Jurkat, Clone E6-1 (cell line): Measurements from ENCODE around the gene PRKCD.

ENCODE experiments used
- DNase-seq: peaks from one replicate; pipeline ENCODE4 v3.0.0-alpha.2; 2011; ENCODE audit warnings: low read depth, low spot score
- H3K4me3 ChIP-seq: 2 replicates; pipeline ENCODE4 v1.5.1; 2011; ENCODE audit warnings: mild to moderate bottlenecking, low read length, control low read depth, moderate library complexity

PRKCD gene

DNA sequence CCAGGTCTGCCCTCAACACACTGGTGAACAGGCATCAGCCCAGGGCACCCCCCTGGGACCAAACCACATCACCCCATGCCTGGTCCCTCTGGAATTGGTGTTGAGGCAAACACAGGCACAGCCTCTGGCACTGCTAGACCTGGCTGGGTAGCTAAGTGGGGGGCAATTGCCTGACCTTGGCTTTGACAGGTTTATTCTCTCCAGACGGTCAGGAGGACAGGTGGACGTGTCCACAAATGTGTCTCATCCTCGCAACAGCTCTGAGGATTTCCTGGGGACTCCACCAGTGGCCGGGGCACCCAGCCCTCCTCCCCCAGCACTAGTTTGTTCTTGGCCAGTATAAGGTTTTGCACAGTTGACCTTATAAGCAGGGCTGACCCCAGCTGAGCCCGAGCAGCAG lies 63.5 kb downstream of the PRKCD start:
- no peak overlapping the region for H3K4me3 ChIP-seq
- no peak for DNase-seq

DNA sequence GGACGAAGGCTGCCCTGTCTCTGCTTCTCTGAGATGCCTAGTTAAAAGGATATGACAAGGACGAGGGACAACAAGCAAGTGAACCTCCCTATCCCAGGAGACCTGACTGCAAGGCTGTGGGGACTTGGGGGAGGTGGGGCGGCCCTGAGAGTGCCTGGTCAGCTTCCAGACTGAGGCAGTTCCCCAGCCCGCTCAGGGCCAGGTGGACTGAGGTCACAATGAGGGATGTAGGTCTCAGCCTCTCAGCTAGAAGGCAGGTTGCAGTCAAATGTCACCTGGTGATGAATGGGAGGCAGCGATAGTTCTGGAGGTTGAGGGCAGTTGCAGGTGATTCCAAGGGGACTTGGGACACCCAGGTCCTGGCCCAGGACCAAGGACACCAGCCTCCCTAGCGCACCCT lies 64.2 kb downstream of the PRKCD start:
- DNase-seq: no peak
- no peak overlapping the region for H3K4me3 ChIP-seq

DNA sequence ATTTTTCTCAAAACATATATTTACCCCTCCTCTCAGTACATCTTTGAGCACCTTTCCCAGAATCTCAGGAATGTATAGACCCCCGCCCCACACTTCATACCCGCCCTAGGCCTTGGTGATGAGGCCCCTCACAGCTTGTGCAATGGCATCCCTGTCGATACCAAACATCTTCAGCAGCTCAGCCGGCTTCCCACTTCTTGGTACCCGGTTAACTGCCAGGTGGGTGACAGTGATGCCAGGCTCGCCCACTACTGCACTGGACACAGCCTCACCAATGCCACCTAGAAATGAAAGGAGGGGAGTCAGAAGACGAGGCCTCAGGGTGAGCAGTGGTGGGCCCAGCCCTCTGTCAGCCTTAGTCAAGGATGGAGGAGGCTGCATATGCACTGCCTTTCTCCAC lies 64.6 kb downstream of the PRKCD start:
- DNase-seq: no peak

DNA sequence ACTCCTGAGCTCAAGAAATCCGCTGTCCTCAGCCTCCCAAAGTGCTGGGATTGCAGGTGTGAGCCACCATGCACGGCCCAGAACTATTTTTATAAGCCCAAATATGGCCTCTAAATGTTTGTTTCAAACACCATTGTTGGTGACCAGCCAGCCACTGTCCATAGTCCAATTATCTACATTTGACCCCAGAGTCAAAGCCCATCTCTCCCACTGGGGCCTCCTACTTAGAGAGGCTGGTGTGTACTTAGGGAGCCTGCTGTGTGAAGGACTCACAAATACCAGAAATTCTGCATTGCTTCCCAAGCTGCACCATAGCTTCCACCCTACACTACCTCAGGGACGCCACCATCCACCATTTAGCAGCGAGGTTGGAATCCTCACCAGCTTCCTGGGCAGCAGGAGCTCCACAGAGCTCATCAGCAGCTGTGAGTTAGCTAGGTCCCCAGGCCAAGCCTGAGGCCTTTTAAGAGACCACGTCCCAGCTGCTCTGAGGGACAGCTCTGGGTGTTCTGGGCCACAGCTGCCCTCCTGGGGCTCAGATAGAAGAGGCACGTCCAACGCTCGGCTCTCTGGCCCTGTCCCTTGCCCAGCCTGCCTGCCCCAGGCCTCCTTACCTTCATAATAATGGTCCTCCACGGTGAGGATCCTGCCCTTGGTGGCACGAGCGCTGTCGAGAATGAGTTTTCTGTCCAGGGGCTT lies 65.3 kb downstream of the PRKCD start:
- H3K4me3 ChIP-seq: no peak overlapping the region
- no peak for DNase-seq

More for the DNA sequence above, 64.6 kb downstream of the PRKCD start:
- no peak overlapping the region for H3K4me3 ChIP-seq

DNA sequence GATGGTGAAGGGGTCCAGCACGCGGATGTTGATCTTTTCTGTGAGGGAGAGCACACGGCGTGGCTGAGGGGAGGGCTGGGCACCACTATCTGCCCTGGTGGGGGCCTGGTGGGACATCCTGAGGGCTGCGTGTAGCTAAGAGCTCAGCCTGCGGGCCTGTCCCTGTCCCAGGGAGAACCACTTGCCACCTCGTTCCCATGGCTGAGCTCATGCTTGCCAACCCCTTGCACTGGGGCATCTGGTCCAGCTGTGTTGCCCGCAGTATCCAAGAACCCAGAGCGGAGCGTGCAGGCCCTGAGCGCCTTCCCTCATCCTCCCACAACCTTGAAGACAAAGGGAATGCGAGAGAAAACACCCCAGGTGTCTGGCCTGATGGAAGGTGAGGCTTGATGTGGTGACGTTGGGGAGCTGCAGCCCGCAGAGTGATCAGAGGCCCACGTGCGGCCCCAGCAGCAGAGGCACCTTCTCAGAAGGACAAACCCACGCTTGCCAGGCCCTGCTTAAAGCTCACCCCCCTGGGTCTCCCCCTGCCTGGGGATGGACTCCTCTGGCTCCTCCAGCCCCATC lies 65.9 kb downstream of the PRKCD start:
- no peak overlapping the region for H3K4me3 ChIP-seq

DNA sequence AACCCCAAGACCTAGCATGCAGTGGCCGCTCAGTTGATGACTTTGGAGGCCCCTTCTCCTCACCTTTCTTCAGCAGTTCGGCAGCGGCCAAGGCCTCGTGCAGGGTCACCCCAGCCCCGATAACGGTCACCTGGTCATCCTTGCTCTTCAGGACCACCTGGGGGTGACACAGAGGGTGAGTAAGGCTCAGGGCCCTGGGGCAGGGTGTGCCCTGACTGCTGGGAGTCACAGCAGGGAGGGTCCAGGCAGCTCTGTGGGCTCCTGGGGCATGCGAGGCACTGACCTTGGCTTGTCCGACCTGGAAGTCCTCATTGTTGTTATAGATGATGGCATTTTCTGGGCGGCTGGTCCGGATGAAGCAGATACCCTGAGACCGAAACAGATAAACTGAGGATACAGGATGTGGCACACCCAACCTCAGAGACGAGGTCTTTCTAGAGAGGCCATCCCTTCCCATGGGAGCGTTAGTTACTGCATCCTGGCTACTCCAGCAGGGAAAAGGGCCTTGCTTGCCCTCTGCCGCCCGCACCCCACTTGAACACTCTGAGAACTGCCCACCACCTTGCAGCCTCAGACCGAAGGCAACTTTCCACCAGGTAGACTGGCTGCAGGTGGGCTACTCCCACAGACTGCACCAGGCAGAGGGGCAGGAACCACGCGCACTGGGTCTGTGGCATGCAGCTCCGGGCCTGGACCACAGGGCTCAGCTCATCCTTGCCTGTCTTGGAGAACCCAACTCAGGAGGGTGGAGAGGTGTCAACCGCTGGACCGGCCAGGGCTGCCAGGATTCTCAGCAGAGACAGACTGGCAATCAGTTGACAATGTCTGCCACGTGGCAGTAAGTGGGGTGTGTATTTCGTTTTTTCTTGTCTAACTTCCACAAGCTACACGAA lies 67.2 kb downstream of the PRKCD start:
- DNase-seq: no peak
- no peak overlapping the region for H3K4me3 ChIP-seq

More for the DNA sequence above, 65.9 kb downstream of the PRKCD start:
- DNase-seq: no peak

DNA sequence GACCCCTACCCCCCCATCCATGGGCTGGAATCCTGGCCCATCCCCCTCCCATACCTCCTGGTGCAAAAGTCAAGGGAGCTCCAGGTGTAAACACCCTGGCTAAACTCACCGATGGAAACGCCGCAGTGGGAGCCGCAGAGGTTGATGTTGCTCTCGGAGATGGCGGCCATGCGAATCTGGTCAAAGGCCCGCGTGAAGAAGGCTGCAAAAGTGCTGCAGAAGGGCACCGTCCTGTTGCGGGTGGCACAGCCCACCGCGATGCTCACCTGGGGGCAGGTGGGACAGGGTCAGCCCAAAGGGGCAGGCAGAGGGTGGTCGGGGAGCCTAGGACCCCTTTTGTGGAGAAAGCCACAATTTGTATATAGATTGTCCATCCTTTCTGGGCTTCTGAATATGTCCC lies 68.2 kb downstream of the PRKCD start:
- DNase-seq: no peak
- H3K4me3 ChIP-seq: no peak overlapping the region

DNA sequence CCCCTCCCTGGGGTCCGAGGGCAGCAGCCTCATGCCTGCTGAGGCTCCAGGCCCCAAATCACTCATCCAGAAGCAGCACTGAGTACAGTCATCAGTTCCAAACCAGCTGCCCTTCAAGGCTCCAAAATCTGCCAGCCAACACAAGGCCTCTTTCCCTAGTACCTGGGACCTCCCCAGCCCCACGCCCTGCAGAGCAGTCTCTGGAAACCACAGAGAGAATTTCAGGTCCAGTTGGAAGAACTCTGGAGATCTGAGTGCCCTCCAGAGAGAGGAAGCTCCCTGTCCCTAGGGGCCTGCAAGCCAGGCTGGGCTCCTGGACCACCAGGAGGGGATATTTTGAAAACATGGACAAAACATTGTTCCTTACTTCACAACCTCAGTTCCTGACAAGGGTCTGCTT lies 68.6 kb downstream of the PRKCD start:
- no peak for DNase-seq
- no peak overlapping the region for H3K4me3 ChIP-seq

DNA sequence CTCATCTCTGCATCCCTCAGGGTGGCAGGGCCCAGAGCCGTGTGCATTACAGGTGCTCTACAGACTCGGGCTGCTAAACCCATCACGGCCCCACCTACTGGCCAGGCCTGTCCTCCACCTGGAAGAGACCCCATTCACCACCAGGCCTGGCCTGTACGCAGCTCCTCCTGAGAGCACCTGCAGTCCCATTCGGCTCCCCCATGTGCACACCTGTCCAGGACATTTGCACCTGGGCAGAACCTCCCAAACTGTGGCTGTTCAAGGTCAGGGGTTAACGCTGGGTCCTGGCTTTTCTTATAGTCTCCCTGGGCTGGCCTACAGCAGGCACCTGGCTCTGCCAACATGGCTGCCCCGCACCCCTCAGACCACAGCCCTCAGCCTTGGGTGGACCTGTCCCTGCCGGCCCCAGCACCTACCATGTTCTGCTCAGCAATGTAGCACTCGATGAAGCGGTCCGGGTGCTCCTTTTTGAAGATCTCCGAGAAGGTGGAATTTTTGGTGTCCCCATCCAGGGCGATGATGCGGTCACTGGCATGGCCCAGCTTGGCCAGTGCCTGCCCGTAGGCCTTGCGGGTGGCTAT lies 69.1 kb downstream of the PRKCD start:
- DNase-seq: no peak
- H3K4me3 ChIP-seq: no peak overlapping the region

DNA sequence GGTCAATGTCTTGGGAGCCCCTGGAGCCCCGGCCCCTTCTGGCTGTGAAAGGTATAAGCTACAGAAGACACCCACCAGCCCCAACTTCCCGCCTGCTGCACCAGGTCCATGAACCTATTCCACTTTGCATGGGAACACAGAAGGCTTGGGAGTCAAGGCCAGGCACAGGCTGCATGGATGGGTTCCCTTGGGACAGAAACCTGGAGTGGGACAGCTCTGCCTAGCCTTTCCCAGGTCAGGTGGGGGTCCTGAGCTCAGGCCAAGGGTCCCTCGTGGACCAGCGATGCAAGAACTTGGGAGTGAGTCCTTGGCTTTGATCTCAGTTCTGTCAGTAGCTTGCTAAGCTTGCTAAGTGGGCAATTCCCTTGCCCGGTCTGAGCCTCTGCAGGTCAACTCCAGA lies 69.8 kb downstream of the PRKCD start:
- no peak overlapping the region for H3K4me3 ChIP-seq

DNA sequence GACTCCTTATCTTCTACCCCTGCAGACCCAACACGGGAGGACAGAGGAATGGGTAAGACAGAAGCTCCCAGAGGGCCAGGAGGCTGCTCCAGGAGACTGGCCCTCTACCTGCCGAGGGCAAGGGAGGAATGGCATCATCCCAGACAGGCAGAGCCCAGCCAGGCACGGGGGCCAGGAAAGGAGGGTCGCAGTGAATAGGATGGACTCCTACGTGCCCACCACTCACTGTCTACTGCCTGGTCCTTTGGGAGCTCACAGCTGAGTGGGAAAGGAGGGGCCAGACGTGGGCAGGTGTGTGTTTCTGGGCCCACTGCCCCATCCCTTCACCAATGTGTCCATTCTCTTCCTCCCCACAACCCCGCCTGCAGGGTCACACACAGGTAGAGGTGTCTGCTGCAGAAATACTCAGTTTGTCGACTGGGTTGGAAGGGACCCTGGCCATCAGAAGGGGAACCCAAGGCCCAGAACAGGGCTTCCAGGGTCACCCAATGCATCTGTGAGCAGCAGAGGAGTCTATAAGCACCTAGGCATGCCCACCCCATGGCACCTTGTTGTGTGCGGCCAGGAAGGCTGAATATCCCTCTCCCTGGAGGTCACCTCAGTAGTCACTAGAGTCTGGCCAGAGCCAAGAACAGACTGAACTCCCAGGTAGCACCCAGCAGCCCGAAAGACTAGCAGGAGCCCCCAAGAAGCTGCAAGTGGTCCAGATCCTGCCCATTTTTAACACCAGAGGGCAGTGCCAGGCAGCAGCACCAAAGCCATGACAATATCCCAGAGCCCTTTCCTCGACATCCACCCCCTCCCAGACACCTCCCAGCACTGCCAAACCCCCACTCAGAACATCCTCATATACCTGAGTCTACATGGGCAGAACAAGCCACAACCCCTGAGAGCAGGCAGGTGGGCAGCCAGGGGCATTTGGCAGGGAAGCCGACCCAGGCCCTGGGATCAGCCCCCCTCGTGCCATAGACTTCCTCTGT lies 70.8 kb downstream of the PRKCD start:
- H3K4me3 ChIP-seq: no peak overlapping the region
- DNase-seq: no peak

More for the DNA sequence above, 69.8 kb downstream of the PRKCD start:
- no peak for DNase-seq

DNA sequence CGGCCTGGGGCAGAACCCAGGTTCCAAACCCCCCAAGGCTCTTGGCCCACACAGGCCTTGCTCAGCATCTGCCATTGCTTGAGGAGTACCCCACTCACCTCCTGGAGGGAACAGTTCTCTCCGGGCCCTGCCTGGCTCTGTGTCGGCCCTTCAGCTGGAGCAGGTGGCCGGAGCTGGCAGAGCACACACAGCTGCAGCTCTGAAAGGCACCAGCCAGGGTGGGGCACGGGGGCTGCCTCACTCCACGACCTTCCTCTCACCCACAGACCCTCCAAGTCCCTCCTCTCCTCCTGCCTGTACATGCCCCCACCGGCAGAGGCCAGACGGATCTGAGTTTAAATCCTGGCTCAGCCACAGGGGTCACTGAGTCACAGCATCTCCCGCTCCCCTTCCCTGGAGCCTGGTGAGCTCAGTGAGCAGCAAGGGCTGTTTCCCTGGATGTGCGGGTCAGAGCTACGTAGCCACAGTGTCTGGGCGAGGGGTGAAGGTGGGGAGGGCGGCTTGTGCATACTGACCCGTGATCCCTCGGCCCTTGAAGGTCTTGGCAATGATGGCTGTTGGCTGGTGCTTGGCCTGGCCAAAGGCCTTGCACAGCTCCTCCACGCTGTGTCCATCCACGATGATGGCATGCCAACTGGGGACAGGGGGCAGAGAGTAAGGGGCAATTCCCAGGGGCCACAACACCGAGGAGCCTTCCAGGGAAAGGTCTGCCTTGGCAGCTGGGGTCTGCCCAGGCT lies 71.8 kb downstream of the PRKCD start:
- H3K4me3 ChIP-seq: no peak overlapping the region
- DNase-seq: no peak

DNA sequence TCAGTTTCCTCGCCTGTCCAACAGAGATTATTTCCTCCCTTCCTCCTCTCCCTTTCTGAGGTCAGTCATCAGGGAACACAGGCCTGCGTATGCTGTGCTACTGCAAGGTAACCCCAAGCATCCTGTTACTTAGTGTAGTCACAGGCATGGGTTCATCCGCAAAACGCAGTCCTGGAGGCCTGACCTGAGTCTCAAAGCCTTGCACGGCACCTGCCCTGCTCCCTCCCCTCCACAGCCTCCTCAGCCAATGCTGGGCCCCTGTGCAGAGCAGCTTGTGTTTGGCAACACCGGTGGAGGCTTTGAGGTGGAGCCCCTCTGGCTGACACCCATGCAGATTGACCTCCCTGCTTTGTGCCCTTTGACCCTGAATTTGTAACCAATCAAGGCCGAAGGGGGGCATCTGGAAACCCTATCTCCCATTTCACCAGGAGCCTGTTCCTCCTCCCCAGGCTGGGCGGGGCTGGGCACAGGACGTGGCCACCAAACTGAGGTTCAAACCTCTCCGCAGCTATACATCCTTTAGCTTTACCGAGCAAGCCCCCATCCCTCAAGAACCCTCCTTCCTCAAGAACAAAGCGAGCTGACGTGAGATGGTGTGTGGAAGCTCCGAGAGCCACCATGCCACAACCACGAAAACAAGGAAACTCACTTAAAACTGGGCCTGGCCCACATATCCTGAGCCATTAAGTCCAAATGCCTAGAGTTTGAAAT lies 73.3 kb downstream of the PRKCD start:
- peak; percentile 61 for DNase-seq
- no peak overlapping the region for H3K4me3 ChIP-seq

DNA sequence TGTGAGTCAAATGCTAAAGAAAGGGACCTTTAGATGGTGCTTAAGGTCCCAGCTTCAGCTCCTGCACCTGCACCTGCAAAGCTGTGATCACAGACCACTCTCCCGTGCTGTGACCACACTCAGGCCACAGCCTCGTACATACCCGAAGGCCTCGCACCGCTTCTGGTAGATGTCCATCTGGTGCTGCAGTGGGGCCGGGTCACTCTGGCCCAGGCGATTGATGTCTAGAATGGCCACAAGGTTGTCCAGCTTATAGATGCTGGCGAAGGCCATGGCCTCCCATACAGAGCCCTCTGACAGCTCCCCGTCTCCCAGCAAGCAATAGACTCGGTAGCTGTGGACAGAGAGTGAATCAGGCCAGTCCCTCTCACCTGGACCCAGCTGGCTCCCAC lies 73.8 kb downstream of the PRKCD start:
- H3K4me3 ChIP-seq: no peak overlapping the region
- DNase-seq: no peak

DNA sequence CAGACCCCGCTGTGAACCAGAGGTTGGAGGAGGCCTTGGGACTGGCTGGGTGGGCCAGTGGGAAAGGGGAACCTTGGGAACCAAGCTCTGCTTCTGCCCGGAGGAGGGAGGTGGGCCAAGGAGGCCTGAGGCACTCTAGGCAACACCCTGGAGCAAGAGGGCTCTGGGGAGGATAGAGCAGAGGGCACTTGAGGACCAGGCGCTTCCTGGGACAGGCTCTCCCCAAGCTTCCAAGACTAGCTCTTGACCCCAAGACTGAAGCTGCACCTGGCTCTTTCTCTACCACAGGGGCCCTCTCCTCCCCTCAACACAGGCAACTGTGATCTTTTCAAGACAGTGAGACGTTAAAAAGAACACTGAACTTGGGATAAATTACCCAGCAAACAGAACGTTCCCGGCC lies 74.5 kb downstream of the PRKCD start:
- H3K4me3 ChIP-seq: no peak overlapping the region
- no peak for DNase-seq

DNA sequence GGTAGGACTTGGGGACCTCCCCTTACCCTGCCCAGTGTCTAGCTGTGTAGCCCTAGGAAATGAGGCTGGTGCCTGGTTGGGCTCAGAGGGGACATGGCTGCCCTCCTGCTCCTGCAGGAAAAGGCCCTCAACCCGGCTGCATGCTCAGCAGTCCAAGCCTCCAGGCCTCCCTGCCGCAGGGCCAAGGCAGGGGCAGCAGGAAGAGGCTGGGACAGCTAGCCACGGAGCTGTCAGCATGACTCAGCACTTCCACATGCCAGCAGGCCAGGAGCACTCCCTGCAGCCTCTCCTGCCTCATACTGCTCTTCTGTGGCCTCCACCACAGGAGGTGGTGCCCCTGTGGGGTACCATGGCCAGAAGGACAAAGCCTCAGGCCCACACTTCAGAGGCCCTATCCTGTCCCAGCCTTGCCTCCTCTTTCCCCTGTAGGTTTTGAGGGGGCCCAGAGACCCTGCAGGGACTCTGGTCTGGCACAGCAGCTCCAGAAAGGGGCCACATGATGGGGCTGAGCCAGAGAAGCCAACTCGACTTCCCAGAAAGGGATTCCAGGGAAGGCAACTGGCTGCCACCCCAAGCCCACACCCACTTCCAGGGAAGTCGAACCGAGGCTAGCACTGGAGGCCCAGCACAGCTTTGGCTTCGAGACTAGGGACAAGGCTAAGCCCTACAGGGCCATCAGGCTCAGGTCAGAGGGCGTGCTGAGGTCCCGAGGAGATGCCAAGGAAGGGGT lies 75.3 kb downstream of the PRKCD start:
- DNase-seq: no peak
- no peak overlapping the region for H3K4me3 ChIP-seq
